ENCODE measurements around the gene EIF2S1. TPM values are rescaled to one million over a fixed set of nuclear protein-coding genes. Genes with fewer than 3 reads are reported as not detected.

Gene EIF2S1
- total RNA-seq, 2 donors from 2014 or later, result 38.4 to 49.7 TPM

GRCh38 chr14:67421356-67422224 lies 61.5 kb downstream of the EIF2S1 start:
- peaks cover 26% of the 10 kb centered on the region for H3K27me3 Mint-ChIP-seq
- H3K9me3 ChIP-seq (ENCODE audit: control insufficient read depth, low read length, poor library complexity, severe bottlenecking), result no peaks in the 10 kb centered on the region
- ATAC-seq (no peak), DNase-seq (no peak)
- no peak overlapping the region for H3K27ac Mint-ChIP-seq
- no peaks in the 10 kb centered on the region for H3K36me3 Mint-ChIP-seq (ENCODE audit: low read depth)
- H3K4me3 Mint-ChIP-seq, result no peak overlapping the region
- H3K4me1 Mint-ChIP-seq, result no peaks in the 10 kb centered on the region

GRCh38 chr14:67423424-67423823 lies 63.3 kb downstream of the EIF2S1 start:
- H3K27me3 Mint-ChIP-seq, result peaks cover 30% of the 10 kb centered on the region
- H3K36me3 Mint-ChIP-seq (ENCODE audit: low read depth), result no peaks in the 10 kb centered on the region
- DNase-seq, result no peak
- H3K27ac Mint-ChIP-seq, result no peak overlapping the region
- peaks cover 5% of the 10 kb centered on the region for H3K4me1 Mint-ChIP-seq
- no peak for ATAC-seq
- no peaks in the 10 kb centered on the region for H3K9me3 ChIP-seq (ENCODE audit: control insufficient read depth, low read length, poor library complexity, severe bottlenecking)
- no peak overlapping the region for H3K4me3 Mint-ChIP-seq

GRCh38 chr14:67424539-67424938 lies 64.4 kb downstream of the EIF2S1 start:
- Mint-ChIP-seq H3K4me3 (no peak overlapping the region), H3K4me1 (peaks cover 5% of the 10 kb centered on the region), H3K27ac (no peak overlapping the region), H3K36me3 (ENCODE audit: low read depth) (no peaks in the 10 kb centered on the region), H3K27me3 (peaks cover 34% of the 10 kb centered on the region)
- no peaks in the 10 kb centered on the region for H3K9me3 ChIP-seq (ENCODE audit: control insufficient read depth, low read length, poor library complexity, severe bottlenecking)
- ATAC-seq (no peak), DNase-seq (no peak)

- DNase-seq, result no peak
- Mint-ChIP-seq H3K4me3 (no peak overlapping the region), H3K4me1 (peaks cover 5% of the 10 kb centered on the region)
These were observed 65.5 kb downstream of the EIF2S1 start for GRCh38 chr14:67425608-67426007.

GRCh38 chr14:67426161-67426560 lies 66.0 kb downstream of the EIF2S1 start:
- H3K27me3 Mint-ChIP-seq, result peaks cover 41% of the 10 kb centered on the region
- no peak overlapping the region for H3K27ac Mint-ChIP-seq
- DNase-seq (no peak), ATAC-seq (no peak)
- no peaks in the 10 kb centered on the region for H3K9me3 ChIP-seq (ENCODE audit: control insufficient read depth, low read length, poor library complexity, severe bottlenecking)
- peaks cover 5% of the 10 kb centered on the region for H3K4me1 Mint-ChIP-seq
- H3K4me3 Mint-ChIP-seq, result no peak overlapping the region
- H3K36me3 Mint-ChIP-seq (ENCODE audit: low read depth), result no peaks in the 10 kb centered on the region

More at GRCh38 chr14:67425608-67426007, 65.5 kb downstream of the EIF2S1 start:
- no peaks in the 10 kb centered on the region for H3K9me3 ChIP-seq (ENCODE audit: control insufficient read depth, low read length, poor library complexity, severe bottlenecking)
- Mint-ChIP-seq H3K36me3 (ENCODE audit: low read depth) (no peaks in the 10 kb centered on the region), H3K27me3 (peaks cover 40% of the 10 kb centered on the region), H3K27ac (no peak overlapping the region)
- ATAC-seq, result no peak

GRCh38 chr14:67426983-67427606 lies 67.0 kb downstream of the EIF2S1 start:
- Mint-ChIP-seq H3K27ac (no peak overlapping the region), H3K4me1 (peaks cover 5% of the 10 kb centered on the region), H3K27me3 (peaks cover 39% of the 10 kb centered on the region), H3K36me3 (ENCODE audit: low read depth) (no peaks in the 10 kb centered on the region), H3K4me3 (no peak overlapping the region)
- H3K9me3 ChIP-seq (ENCODE audit: control insufficient read depth, low read length, poor library complexity, severe bottlenecking), result no peaks in the 10 kb centered on the region
- peak; percentile 43 to 62 (median 48) for DNase-seq
- ATAC-seq, result peak; percentile 93

GRCh38 chr14:67428501-67429031 lies 68.4 kb downstream of the EIF2S1 start:
- DNase-seq (no peak), ATAC-seq (no peak)
- Mint-ChIP-seq H3K27ac (no peak overlapping the region), H3K4me1 (peaks cover 5% of the 10 kb centered on the region), H3K36me3 (ENCODE audit: low read depth) (no peaks in the 10 kb centered on the region), H3K27me3 (peaks cover 43% of the 10 kb centered on the region), H3K4me3 (no peak overlapping the region)
- H3K9me3 ChIP-seq (ENCODE audit: control insufficient read depth, low read length, poor library complexity, severe bottlenecking), result no peaks in the 10 kb centered on the region

GRCh38 chr14:67429510-67430205 lies 69.5 kb downstream of the EIF2S1 start:
- H3K4me1 Mint-ChIP-seq, result peaks cover 11% of the 10 kb centered on the region
- no peak overlapping the region for H3K4me3 Mint-ChIP-seq
- ATAC-seq (no peak), DNase-seq (no peak)
- no peaks in the 10 kb centered on the region for H3K36me3 Mint-ChIP-seq (ENCODE audit: low read depth)
- H3K27ac Mint-ChIP-seq, result no peak overlapping the region
- H3K27me3 Mint-ChIP-seq, result peaks cover 43% of the 10 kb centered on the region
- H3K9me3 ChIP-seq (ENCODE audit: control insufficient read depth, low read length, poor library complexity, severe bottlenecking), result no peaks in the 10 kb centered on the region

- H3K4me3 Mint-ChIP-seq, result no peak overlapping the region
- peaks cover 34% of the 10 kb centered on the region for H3K27me3 Mint-ChIP-seq
- peaks cover 9% of the 10 kb centered on the region for H3K4me1 Mint-ChIP-seq
- H3K36me3 Mint-ChIP-seq (ENCODE audit: low read depth), result no peaks in the 10 kb centered on the region
- DNase-seq (no peak), ATAC-seq (no peak)
- H3K27ac Mint-ChIP-seq, result no peak overlapping the region
- no peaks in the 10 kb centered on the region for H3K9me3 ChIP-seq (ENCODE audit: control insufficient read depth, low read length, poor library complexity, severe bottlenecking)
These were observed 72.0 kb downstream of the EIF2S1 start for GRCh38 chr14:67432050-67432564.

GRCh38 chr14:67435603-67436002 lies 75.5 kb downstream of the EIF2S1 start:
- DNase-seq (no peak), ATAC-seq (no peak)
- Mint-ChIP-seq H3K27ac (no peak overlapping the region), H3K4me1 (peaks cover 10% of the 10 kb centered on the region), H3K36me3 (ENCODE audit: low read depth) (no peaks in the 10 kb centered on the region), H3K27me3 (peaks cover 41% of the 10 kb centered on the region), H3K4me3 (no peak overlapping the region)
- H3K9me3 ChIP-seq (ENCODE audit: control insufficient read depth, low read length, poor library complexity, severe bottlenecking), result no peaks in the 10 kb centered on the region
